Bone marrow (tissue), 2 donors: Measurements from ENCODE around the gene ZRSR2.

Experiments used
- DNase-seq, 2 donors: peaks; one replicate each; lab custom pipeline; 2025; lab: John Stamatoyannopoulos, UW

The ZRSR2 gene

DNA sequence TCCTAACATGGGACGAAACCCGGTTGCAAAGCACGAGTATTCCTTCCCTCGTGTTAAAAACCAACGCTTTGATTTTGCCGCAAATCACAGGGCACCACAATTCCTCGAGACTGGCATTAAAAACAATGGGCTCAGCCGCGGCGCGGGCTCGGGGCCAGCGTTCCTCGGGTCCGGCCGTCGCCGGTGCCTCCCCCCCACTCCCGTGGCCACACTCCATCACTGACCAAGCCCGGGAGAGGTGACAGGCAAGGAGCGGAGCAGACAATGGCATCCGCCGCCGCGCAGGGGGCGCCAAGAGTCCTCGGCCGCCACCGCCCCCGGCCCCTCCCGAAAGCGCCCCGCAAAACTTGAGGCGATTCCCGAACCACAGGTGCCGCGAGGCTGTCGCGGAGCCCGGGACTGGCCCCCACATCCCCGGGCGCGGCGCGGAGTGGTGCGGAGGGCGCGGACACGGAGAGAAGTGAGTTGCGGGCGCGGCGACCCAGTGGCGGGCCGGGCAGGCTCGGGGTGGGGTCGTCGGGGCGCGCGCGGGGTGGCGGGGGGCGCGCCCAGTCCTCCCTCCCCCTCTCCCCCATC is 63.9 kb downstream of the ZRSR2 start:
- peak; percentile 8 to 24 for DNase-seq

GRCh38 chrX:15854712-15855567 is 64.7 kb downstream of the ZRSR2 start, which contains the start of gene AP1S2:
TSS of gene AP1S2 (minus strand) at chrX:15854813. CDS start at chrX:15852524, 2,289 bp downstream.
- peak; percentile 78 to 80 for DNase-seq

- no peak for DNase-seq
These were observed 65.4 kb downstream of the ZRSR2 start for GRCh38 chrX:15855568-15856221.

- peak in 1 of 2 donors; percentile 18 for DNase-seq
These were observed 65.9 kb downstream of the ZRSR2 start for GRCh38 chrX:15856222-15856587.

- DNase-seq = no peak
These were observed 66.4 kb downstream of the ZRSR2 start for GRCh38 chrX:15856636-15857035.

- DNase-seq = no peak
These were observed 67.8 kb downstream of the ZRSR2 start for GRCh38 chrX:15858051-15858450.

DNA sequence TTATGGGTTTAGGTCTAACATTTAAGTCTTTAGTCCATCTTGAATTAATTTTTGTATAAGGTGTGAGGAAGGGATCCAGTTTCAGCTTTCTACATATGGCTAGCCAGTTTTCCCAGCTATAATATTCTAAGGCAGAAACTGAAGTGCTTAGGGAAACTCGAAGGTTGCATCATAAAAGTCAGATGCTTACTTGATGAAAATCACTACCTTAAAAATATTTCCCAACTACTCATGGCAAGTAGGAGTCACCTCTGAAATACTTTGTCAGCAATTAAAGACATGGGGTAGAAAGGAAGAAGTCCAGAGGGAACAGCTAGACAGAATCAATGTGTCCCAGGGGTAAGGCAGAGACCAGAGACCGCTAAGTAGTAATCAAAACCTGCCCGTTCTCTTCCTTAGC is 70.6 kb downstream of the ZRSR2 start:
- no peak for DNase-seq

DNA sequence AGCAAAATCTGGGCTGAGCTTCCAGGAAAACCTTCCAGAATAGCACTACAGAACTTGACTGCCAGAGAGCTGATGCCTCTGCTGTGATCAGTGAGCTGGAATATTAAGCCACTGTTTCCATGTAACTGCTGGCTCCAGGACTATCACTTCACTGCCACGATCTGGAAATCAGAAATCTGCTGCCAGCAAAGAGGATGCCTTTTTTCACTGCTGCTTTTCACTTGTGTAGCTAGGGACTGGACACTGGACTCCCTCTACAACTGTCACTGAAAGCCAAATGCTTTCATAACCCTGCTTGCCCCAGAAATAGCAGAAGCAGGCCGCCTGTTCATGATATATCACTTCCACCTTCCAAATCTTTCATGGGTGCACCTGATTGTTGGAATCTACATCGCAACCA is 73.7 kb downstream of the ZRSR2 start:
- no peak for DNase-seq

- no peak for DNase-seq
These were observed 74.3 kb downstream of the ZRSR2 start for GRCh38 chrX:15864629-15865028.

DNA sequence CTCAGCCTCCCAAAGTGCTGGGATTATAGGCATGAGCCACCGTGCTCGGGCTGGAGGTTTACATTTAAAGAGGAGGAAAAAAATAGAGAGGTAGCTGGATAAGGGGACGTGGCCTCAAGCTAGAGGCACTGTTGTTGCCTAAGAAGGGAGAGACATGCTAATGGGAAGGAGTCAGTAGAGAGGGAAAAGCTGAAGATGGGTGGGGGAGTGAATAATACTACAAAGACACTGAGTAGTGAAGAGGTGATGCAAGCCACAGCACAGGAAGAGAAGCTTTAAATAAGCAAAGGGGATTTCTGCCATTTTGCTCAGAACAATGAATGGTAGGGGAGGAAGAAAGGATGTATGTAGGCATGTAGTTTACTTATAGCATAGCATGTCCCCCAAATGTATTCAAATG is 75.9 kb downstream of the ZRSR2 start:
- no peak for DNase-seq

- no peak for DNase-seq
These were observed 79.4 kb downstream of the ZRSR2 start for GRCh38 chrX:15869695-15870094.

- no peak for DNase-seq
These were observed 80.0 kb downstream of the ZRSR2 start for GRCh38 chrX:15870310-15870709.
